Activated B cell treated with CpG ODN at 0.5 μM for 24 hours (primary cell): ENCODE data around the gene HTATIP2. TPM values are rescaled to one million over a fixed set of nuclear protein-coding genes. Genes with fewer than 3 reads are reported as not detected.

Experiments used
- ATAC-seq: fragments of 200-7000 bp; cut with Tn5 transposase; one replicate; pipeline ENCODE4 v1.10.0; 2021; ENCODE audit warnings: low read depth, mild to moderate bottlenecking, moderate library complexity
- CTCF ChIA-PET: fragments of 350-600 bp; sonication (Branson Sonifier 250); formaldehyde crosslinking; loops from one replicate; lab custom pipeline; 2021; ENCODE audit warnings: antibody characterized with exemption; lab: Charles Lee
- POLR2A ChIA-PET: fragments of 350-600 bp; sonication (Branson Sonifier 250); formaldehyde crosslinking; loops from one replicate; lab custom pipeline; 2021; ENCODE audit warnings: antibody characterized with exemption; lab: Charles Lee
- DNase-seq: peaks from one replicate; pipeline ENCODE4 v3.0.0; 2022
- H3K27ac Mint-ChIP-seq: one replicate; pipeline ENCODE4 v1.8.0; 2020; ENCODE audit warnings: mixed read lengths
- H3K27me3 Mint-ChIP-seq: one replicate; pipeline ENCODE4 v1.8.0; 2021; ENCODE audit warnings: mixed read lengths
- H3K36me3 Mint-ChIP-seq: one replicate; pipeline ENCODE4 v1.8.0; 2021; ENCODE audit warnings: low read depth, mixed read lengths
- H3K4me1 Mint-ChIP-seq: one replicate; pipeline ENCODE4 v1.8.0; 2021; ENCODE audit warnings: mixed read lengths
- H3K4me3 Mint-ChIP-seq: one replicate; pipeline ENCODE4 v1.8.0; 2020; ENCODE audit warnings: mild to moderate bottlenecking, mixed read lengths
- H3K9me3 Mint-ChIP-seq: one replicate; pipeline ENCODE4 v1.8.0; 2020; ENCODE audit warnings: mixed read lengths
- intact Hi-C: fragments of 100-400 bp; cut with micrococcal nuclease; formaldehyde crosslinking; loops from one replicate; pipeline ENCODE4 v1.15.1; 2024
- total RNA-seq: library from RNA; stranded (reverse); gene quantifications from 2 replicates; pipeline ENCODE4 v1.2.3, GENCODE V29; 2022
- TF ChIP-seq, protein P1 (sequence below): fragments of 200-600 bp; IDR thresholded peaks from one replicate; pipeline ENCODE4 v1.8.0; 2022; ENCODE audit warnings: antibody characterized with exemption, mild to moderate bottlenecking

The HTATIP2 gene
- total RNA-seq, 1 donor from 2014 or later, result 36.5 TPM

DNA sequence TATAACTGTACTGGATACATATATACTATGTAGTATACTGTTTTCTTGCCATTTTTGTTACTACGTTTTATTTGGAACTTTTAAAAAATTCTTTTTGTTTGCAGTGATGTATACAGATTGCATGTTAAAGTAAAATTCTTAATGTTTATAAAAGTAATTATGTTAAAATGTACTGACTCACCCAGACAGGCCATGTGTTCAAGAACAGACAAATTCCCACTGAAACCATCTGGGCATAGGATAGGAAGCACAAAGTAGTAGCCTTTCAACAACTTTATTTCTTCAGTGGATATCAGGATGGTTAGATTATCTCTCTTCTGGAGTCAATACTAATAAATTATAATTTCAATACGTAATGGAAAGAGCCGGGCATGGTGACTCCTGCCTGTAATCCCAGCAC, 43.8 kb downstream of the HTATIP2 start:
- H3K36me3 Mint-ChIP-seq, result peaks cover 68% of the 10 kb centered on the region

DNA sequence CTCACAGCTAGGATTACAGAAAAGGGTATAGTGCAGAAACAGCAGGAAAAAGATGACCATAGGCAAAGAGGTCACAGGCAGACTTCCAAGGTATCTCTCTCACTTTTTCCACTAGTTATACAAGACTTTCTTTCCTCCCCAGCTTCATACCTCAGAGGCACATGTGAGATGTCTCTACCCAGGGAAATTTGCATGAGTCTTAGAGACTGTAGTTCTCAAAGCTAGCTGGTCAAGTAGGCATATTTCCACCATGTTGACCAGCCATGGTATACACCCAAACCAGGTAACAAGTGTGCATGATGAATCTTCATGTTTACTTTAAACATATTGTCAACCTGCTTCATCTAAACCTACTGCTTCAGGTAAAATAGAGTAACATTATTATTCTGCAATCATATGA, 51.9 kb downstream of the HTATIP2 start:
- DNase-seq (no peak), ATAC-seq (no peak)
- TF ChIP-seq, protein P1, sequence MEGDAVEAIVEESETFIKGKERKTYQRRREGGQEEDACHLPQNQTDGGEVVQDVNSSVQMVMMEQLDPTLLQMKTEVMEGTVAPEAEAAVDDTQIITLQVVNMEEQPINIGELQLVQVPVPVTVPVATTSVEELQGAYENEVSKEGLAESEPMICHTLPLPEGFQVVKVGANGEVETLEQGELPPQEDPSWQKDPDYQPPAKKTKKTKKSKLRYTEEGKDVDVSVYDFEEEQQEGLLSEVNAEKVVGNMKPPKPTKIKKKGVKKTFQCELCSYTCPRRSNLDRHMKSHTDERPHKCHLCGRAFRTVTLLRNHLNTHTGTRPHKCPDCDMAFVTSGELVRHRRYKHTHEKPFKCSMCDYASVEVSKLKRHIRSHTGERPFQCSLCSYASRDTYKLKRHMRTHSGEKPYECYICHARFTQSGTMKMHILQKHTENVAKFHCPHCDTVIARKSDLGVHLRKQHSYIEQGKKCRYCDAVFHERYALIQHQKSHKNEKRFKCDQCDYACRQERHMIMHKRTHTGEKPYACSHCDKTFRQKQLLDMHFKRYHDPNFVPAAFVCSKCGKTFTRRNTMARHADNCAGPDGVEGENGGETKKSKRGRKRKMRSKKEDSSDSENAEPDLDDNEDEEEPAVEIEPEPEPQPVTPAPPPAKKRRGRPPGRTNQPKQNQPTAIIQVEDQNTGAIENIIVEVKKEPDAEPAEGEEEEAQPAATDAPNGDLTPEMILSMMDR, result no peak
- Mint-ChIP-seq H3K36me3 (peaks cover 77% of the 10 kb centered on the region), H3K27ac (no peak overlapping the region), H3K4me1 (no peaks in the 10 kb centered on the region), H3K9me3 (no peaks in the 10 kb centered on the region), H3K4me3 (no peak overlapping the region), H3K27me3 (no peaks in the 10 kb centered on the region)
- ChIA-PET CTCF (no interaction called here), POLR2A (no interaction called here)
- intact Hi-C loops, result no loop called here

More for the DNA sequence above, 43.8 kb downstream of the HTATIP2 start:
- DNase-seq (no peak), ATAC-seq (no peak)
- TF ChIP-seq, protein P1, result no peak
- no peaks in the 10 kb centered on the region for H3K27me3 Mint-ChIP-seq
- ChIA-PET CTCF (no interaction called here), POLR2A (no interaction called here)
- no peaks in the 10 kb centered on the region for H3K4me1 Mint-ChIP-seq
- no peak overlapping the region for H3K4me3 Mint-ChIP-seq
- intact Hi-C loops, result no loop called here
- H3K9me3 Mint-ChIP-seq, result no peaks in the 10 kb centered on the region
- no peak overlapping the region for H3K27ac Mint-ChIP-seq

DNA sequence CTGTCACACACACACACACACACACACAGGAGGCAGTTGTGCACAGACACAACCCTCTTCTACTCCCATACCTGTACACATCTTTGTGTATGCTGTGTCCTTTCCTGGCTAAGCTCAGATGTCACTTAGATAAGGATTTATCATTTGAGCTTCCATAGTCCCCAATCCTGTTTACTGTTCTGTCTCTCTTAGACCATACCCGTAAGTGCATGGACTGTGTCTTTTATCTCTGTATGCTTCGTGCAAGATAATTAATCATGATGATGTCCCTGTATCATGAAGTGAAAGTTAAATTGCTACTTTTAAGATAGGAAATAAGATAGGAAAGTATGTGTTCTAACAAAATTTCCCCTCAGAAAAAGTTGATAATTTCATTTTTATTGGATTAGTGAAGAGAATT, 54.3 kb downstream of the HTATIP2 start:
- TF ChIP-seq, protein P1, result no peak
- Mint-ChIP-seq H3K4me3 (no peak overlapping the region), H3K4me1 (no peaks in the 10 kb centered on the region), H3K27me3 (no peaks in the 10 kb centered on the region), H3K36me3 (peaks cover 76% of the 10 kb centered on the region), H3K27ac (no peak overlapping the region), H3K9me3 (no peaks in the 10 kb centered on the region)
- CTCF ChIA-PET, result no interaction called here
- DNase-seq (no peak), ATAC-seq (no peak)
- intact Hi-C loops, result no loop called here
- POLR2A ChIA-PET, result no interaction called here

DNA sequence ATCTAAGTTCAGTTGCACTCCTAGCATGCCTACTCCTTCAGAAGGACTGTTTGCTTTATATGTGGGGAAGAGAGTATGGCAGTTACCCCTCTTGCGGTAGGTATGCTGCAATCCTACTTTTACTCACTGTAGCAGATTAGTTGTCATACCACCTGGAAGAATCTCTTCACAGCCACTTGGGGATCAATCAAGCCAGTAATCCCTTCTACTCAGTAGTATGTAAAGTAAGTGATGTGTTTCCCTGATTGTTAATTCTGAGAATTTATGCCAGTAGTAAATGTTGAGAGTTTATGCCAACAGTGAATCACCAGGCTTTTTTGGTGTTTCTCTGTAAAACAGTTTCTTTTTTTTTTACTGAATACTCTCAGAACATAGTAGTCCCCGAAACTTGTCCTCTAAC, 58.4 kb downstream of the HTATIP2 start:
- no peak for ATAC-seq
- no peaks in the 10 kb centered on the region for H3K4me1 Mint-ChIP-seq
- no peak for DNase-seq
- H3K27me3 Mint-ChIP-seq, result no peaks in the 10 kb centered on the region
- TF ChIP-seq, protein P1, result no peak
- peaks cover 61% of the 10 kb centered on the region for H3K36me3 Mint-ChIP-seq
- POLR2A ChIA-PET, result no interaction called here
- H3K4me3 Mint-ChIP-seq, result no peak overlapping the region
- CTCF ChIA-PET, result no interaction called here
- no peak overlapping the region for H3K27ac Mint-ChIP-seq
- H3K9me3 Mint-ChIP-seq, result no peaks in the 10 kb centered on the region
- intact Hi-C loops, result no loop called here

DNA sequence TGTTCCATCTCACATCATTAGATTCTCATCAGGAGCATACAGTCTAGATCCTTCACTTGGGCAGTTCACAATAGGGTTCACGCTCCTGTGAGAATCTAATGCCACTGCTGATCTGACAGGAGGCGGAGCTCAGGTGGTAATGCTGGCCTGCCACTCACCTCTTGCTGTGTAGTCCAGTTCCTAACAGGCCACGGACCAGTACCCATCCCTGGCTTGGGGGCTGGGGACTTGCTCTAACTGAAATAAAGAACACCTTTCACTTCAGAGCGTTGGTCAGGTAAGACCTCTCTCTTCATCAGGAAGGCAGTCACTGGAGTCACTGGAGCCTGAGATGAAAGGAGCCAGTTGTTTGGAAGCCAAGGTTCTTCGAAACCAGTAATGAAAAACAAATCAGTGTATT, 65.7 kb downstream of the HTATIP2 start:
- Mint-ChIP-seq H3K27ac (peak overlapping the region; percentile 24), H3K36me3 (peaks cover 36% of the 10 kb centered on the region), H3K4me3 (no peak overlapping the region), H3K27me3 (no peaks in the 10 kb centered on the region), H3K4me1 (peaks cover 2% of the 10 kb centered on the region), H3K9me3 (no peaks in the 10 kb centered on the region)
- TF ChIP-seq, protein P1, result no peak
- intact Hi-C loops, result no loop called here
- POLR2A ChIA-PET, result no interaction called here
- CTCF ChIA-PET, result no interaction called here
- DNase-seq, result no peak
- no peak for ATAC-seq

Other genes with a start within 250 kb of the HTATIP2 start
- gene DBX1, start 203.2 kb upstream of the HTATIP2 start, total RNA-seq, result not detected in 2 replicates
- 21.7 and 24.9 TPM in 2 replicates for gene PRMT3, start 24.0 kb downstream of the HTATIP2 start, total RNA-seq
- not detected in 2 replicates for gene SLC6A5, start 235.9 kb downstream of the HTATIP2 start, total RNA-seq